Activated T-cell treated with anti-CD3 and anti-CD28 coated beads, Interleukin-2, amount 50 U/mL, for 72 hours (primary cell): ENCODE data around the gene P3H1. TPM values are rescaled to one million over a fixed set of nuclear protein-coding genes. Genes with fewer than 3 reads are reported as not detected.

Experiments used
- ATAC-seq, 2 donors: fragments of 150-1000 bp; cut with Tn5 transposase; replicated peaks in 1 of 2; 2 replicates each; pipeline ENCODE4 v1.10.0; 2021; ENCODE audit warnings: moderate library complexity in 2 of 2, mild to moderate bottlenecking in 1 of 2
- DNase-seq, 2 donors: peaks; one replicate each; pipeline ENCODE4 v3.0.0; 2021 to 2022; ENCODE audit warnings: mixed read lengths in 1 of 2
- H3K27ac Mint-ChIP-seq: one replicate; pipeline ENCODE4 v1.8.0; 2022; ENCODE audit warnings: mild to moderate bottlenecking, moderate library complexity, mixed read lengths
- H3K27me3 Mint-ChIP-seq: one replicate; pipeline ENCODE4 v1.8.0; 2022; ENCODE audit warnings: low read depth, mixed read lengths
- H3K36me3 Mint-ChIP-seq, 2 donors: one replicate each; pipeline ENCODE4 v1.8.0; 2022; ENCODE audit warnings: mixed read lengths in 2 of 2, mild to moderate bottlenecking in 1 of 2; ENCODE audit not compliant: insufficient read depth in 2 of 2
- H3K4me1 Mint-ChIP-seq: one replicate; pipeline ENCODE4 v1.8.0; 2022; ENCODE audit warnings: low read depth, mixed read lengths
- H3K4me3 Mint-ChIP-seq, 2 donors: one replicate each; pipeline ENCODE4 v1.8.0; 2022; ENCODE audit warnings: mild to moderate bottlenecking in 2 of 2, mixed read lengths in 2 of 2, moderate library complexity in 2 of 2
- H3K9me3 Mint-ChIP-seq, 2 donors: one replicate each; pipeline ENCODE4 v1.8.0; 2022; ENCODE audit warnings: mixed read lengths in 2 of 2
- total RNA-seq, 2 donors: library from RNA; stranded (reverse); gene quantifications; one replicate each; pipeline ENCODE4 v1.2.3, GENCODE V29; 2022

P3H1 gene
- total RNA-seq, 2 donors from 2014 or later = 32.6 to 36.0 TPM

GRCh38 chr1:42698081-42698813, 68.6 kb downstream of the P3H1 start:
- Mint-ChIP-seq H3K27me3 (no peaks in the 10 kb centered on the region), H3K9me3 (no peaks in the 10 kb centered on the region), H3K36me3 (peaks cover 22 to 63% of the 10 kb centered on the region in 2 donors), H3K4me3 (no peak overlapping the region), H3K27ac (peak overlapping the region; percentile 75), H3K4me1 (peaks cover 20% of the 10 kb centered on the region)
- no peak for DNase-seq
- ATAC-seq = no peak

Other genes starting within 250 kb of the P3H1 start
- gene PPIH, start 108.6 kb downstream of the P3H1 start, total RNA-seq = 10 to 100 TPM; 74.2 to 89.9 TPM
- gene YBX1, start 84.6 kb downstream of the P3H1 start, total RNA-seq = 100 to 1,000 TPM; 486 to 615 TPM
- gene CLDN19, start 26.8 kb downstream of the P3H1 start, total RNA-seq = not detected
- gene C1orf50, start 221 bp upstream of the P3H1 start, total RNA-seq = 10 to 100 TPM; 11.7 to 12.2 TPM
- gene TMEM269, start 18.0 kb upstream of the P3H1 start, total RNA-seq = 1 to 10 TPM in 1 of 2 donors, under 1 TPM in 1; 0.81 to 1.9 TPM
- gene ERMAP, start 50.1 kb upstream of the P3H1 start, total RNA-seq = 10 to 100 TPM in 1 of 2 donors, 1 to 10 TPM in 1; 8.4 to 10.0 TPM
- gene SVBP, start 50.4 kb upstream of the P3H1 start, total RNA-seq = 10 to 100 TPM; 19.4 to 20.0 TPM
- 10 to 100 TPM in 1 of 2 donors, 1 to 10 TPM in 1; 9.8 to 11.1 TPM for gene ZNF691, start 79.6 kb upstream of the P3H1 start, total RNA-seq
- gene SLC2A1, start 191.8 kb upstream of the P3H1 start, total RNA-seq = 10 to 100 TPM; 41.7 to 51.9 TPM